ENCODE measurements around the gene KRTAP17-1.

KRTAP17-1 gene

GRCh38 chr17:41311111-41311510 is 4.4 kb downstream of the KRTAP17-1 start:
- Histone ChIP-seq H3K27ac (ENCODE audit: low read length) (no peak overlapping the region), H3K27me3 (ENCODE audit: control insufficient read depth, insufficient read depth, low read length) (no peaks in the 10 kb centered on the region)

GRCh38 chr17:41308918-41309359 is 6.6 kb downstream of the KRTAP17-1 start, which contains the start of gene KRTAP16-1:
KRTAP16-1 (minus strand) TSS chr17:41309309; CDS start chr17:41309253, 56 bp downstream.
- Histone ChIP-seq H3K4me3 (ENCODE audit: low read length) (no peak within 1 kb of the TSS), H3K27me3 (ENCODE audit: control insufficient read depth, insufficient read depth, low read length) (no peaks in the 10 kb centered on the region)

More at GRCh38 chr17:41311111-41311510, 4.4 kb downstream of the KRTAP17-1 start:
- Histone ChIP-seq H3K4me3 (ENCODE audit: low read length) (no peak overlapping the region), H3K9me3 (ENCODE audit: control insufficient read depth, low read depth, low read length) (no peaks in the 10 kb centered on the region), H3K9ac (ENCODE audit: low read length) (no peak overlapping the region), H3K36me3 (ENCODE audit: control insufficient read depth, low read depth, low read length) (no peaks in the 10 kb centered on the region), H3K4me1 (ENCODE audit: control insufficient read depth, low read depth, low read length) (no peaks in the 10 kb centered on the region)

GRCh38 chr17:41308251-41308917 is 7.1 kb downstream of the KRTAP17-1 start:
- no peak overlapping the region for H3K9ac ChIP-seq (ENCODE audit: low read length)

More at GRCh38 chr17:41308918-41309359, 6.6 kb downstream of the KRTAP17-1 start, which contains the start of gene KRTAP16-1:
- no peak within 1 kb of the TSS for H3K9ac ChIP-seq (ENCODE audit: low read length)
- H3K27ac ChIP-seq (ENCODE audit: low read length) = no peak within 1 kb of the TSS
- H3K9me3 ChIP-seq (ENCODE audit: control insufficient read depth, low read depth, low read length) = no peaks in the 10 kb centered on the region
- no peaks in the 10 kb centered on the region for H3K4me1 ChIP-seq (ENCODE audit: control insufficient read depth, low read depth, low read length)
- no peaks in the 10 kb centered on the region for H3K36me3 ChIP-seq (ENCODE audit: control insufficient read depth, low read depth, low read length)

DNA sequence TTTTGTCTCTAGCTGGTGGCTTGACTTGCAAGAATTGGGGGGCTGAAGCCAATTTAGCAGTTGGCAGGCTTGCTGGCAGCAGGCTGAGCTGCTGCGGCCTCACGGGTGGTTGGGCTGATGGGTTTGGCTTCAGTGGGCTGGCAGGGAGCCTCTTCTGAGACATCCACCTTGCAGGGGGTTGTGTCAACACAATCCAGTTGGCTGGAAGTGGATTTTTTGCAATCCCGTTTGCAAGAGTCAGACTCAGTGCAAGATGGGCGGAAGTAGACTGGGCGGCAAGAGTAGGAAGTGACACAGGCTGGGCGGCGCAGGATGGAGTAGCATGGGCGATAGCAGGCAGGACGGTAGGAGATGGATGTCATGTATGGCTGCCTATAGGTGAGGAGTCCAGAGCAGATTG is 7.9 kb downstream of the KRTAP17-1 start:
- no peak overlapping the region for H3K27ac ChIP-seq (ENCODE audit: low read length)

More at GRCh38 chr17:41308251-41308917, 7.1 kb downstream of the KRTAP17-1 start:
- Histone ChIP-seq H3K4me3 (ENCODE audit: low read length) (no peak overlapping the region), H3K27me3 (ENCODE audit: control insufficient read depth, insufficient read depth, low read length) (no peaks in the 10 kb centered on the region), H3K27ac (ENCODE audit: low read length) (no peak overlapping the region), H3K9me3 (ENCODE audit: control insufficient read depth, low read depth, low read length) (no peaks in the 10 kb centered on the region), H3K36me3 (ENCODE audit: control insufficient read depth, low read depth, low read length) (no peaks in the 10 kb centered on the region), H3K4me1 (ENCODE audit: control insufficient read depth, low read depth, low read length) (no peaks in the 10 kb centered on the region)

GRCh38 chr17:41304091-41304490 is 11.4 kb downstream of the KRTAP17-1 start:
- Histone ChIP-seq H3K27me3 (ENCODE audit: control insufficient read depth, insufficient read depth, low read length) (no peaks in the 10 kb centered on the region), H3K4me3 (ENCODE audit: low read length) (no peak overlapping the region), H3K9ac (ENCODE audit: low read length) (no peak overlapping the region), H3K36me3 (ENCODE audit: control insufficient read depth, low read depth, low read length) (no peaks in the 10 kb centered on the region), H3K27ac (ENCODE audit: low read length) (no peak overlapping the region), H3K9me3 (ENCODE audit: control insufficient read depth, low read depth, low read length) (no peaks in the 10 kb centered on the region), H3K4me1 (ENCODE audit: control insufficient read depth, low read depth, low read length) (no peaks in the 10 kb centered on the region)

More for the DNA sequence above, 7.9 kb downstream of the KRTAP17-1 start:
- no peaks in the 10 kb centered on the region for H3K9me3 ChIP-seq (ENCODE audit: control insufficient read depth, low read depth, low read length)
- H3K9ac ChIP-seq (ENCODE audit: low read length) = no peak overlapping the region
- H3K4me3 ChIP-seq (ENCODE audit: low read length) = no peak overlapping the region
- no peaks in the 10 kb centered on the region for H3K4me1 ChIP-seq (ENCODE audit: control insufficient read depth, low read depth, low read length)
- no peaks in the 10 kb centered on the region for H3K27me3 ChIP-seq (ENCODE audit: control insufficient read depth, insufficient read depth, low read length)
- H3K36me3 ChIP-seq (ENCODE audit: control insufficient read depth, low read depth, low read length) = no peaks in the 10 kb centered on the region

DNA sequence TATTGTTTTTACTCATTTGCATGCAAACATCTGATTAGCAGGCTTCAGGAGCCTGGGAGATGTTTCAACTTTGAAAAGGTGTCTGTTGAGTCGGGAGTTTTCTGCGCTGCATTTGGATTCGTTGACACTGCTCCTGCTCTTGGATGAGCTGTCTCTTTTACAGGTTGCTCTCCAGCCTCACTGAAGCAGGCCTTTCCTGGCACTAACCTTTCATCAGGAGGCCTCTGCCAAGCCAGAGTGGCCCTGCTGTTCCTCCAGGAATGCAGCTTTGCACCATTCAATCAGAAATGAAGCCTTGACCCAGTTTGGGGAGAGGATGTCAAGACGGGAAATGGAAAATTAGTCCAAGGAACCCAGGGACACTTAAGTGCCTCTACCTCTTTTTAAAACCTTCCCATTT is 12.5 kb downstream of the KRTAP17-1 start:
- Histone ChIP-seq H3K36me3 (ENCODE audit: control insufficient read depth, low read depth, low read length) (no peaks in the 10 kb centered on the region), H3K27me3 (ENCODE audit: control insufficient read depth, insufficient read depth, low read length) (no peaks in the 10 kb centered on the region), H3K9ac (ENCODE audit: low read length) (no peak overlapping the region), H3K27ac (ENCODE audit: low read length) (no peak overlapping the region), H3K4me1 (ENCODE audit: control insufficient read depth, low read depth, low read length) (no peaks in the 10 kb centered on the region), H3K9me3 (ENCODE audit: control insufficient read depth, low read depth, low read length) (no peaks in the 10 kb centered on the region), H3K4me3 (ENCODE audit: low read length) (no peak overlapping the region)

GRCh38 chr17:41301916-41302901 is 13.3 kb downstream of the KRTAP17-1 start, which contains the start of gene KRTAP29-1:
KRTAP29-1 (minus strand) TSS chr17:41302851; CDS start chr17:41302851, 0 bp downstream.
- Histone ChIP-seq H3K27me3 (ENCODE audit: control insufficient read depth, insufficient read depth, low read length) (no peaks in the 10 kb centered on the region), H3K9ac (ENCODE audit: low read length) (no peak within 1 kb of the TSS), H3K4me3 (ENCODE audit: low read length) (no peak within 1 kb of the TSS), H3K27ac (ENCODE audit: low read length) (no peak within 1 kb of the TSS), H3K9me3 (ENCODE audit: control insufficient read depth, low read depth, low read length) (no peaks in the 10 kb centered on the region), H3K4me1 (ENCODE audit: control insufficient read depth, low read depth, low read length) (no peaks in the 10 kb centered on the region), H3K36me3 (ENCODE audit: control insufficient read depth, low read depth, low read length) (no peaks in the 10 kb centered on the region)

GRCh38 chr17:41301204-41301790 is 14.2 kb downstream of the KRTAP17-1 start:
- H3K4me3 ChIP-seq (ENCODE audit: low read length) = no peak overlapping the region
- no peak overlapping the region for H3K27ac ChIP-seq (ENCODE audit: low read length)
- H3K27me3 ChIP-seq (ENCODE audit: control insufficient read depth, insufficient read depth, low read length) = no peaks in the 10 kb centered on the region
- H3K36me3 ChIP-seq (ENCODE audit: control insufficient read depth, low read depth, low read length) = no peaks in the 10 kb centered on the region
- H3K9ac ChIP-seq (ENCODE audit: low read length) = no peak overlapping the region
- H3K4me1 ChIP-seq (ENCODE audit: control insufficient read depth, low read depth, low read length) = no peaks in the 10 kb centered on the region
- no peaks in the 10 kb centered on the region for H3K9me3 ChIP-seq (ENCODE audit: control insufficient read depth, low read depth, low read length)

DNA sequence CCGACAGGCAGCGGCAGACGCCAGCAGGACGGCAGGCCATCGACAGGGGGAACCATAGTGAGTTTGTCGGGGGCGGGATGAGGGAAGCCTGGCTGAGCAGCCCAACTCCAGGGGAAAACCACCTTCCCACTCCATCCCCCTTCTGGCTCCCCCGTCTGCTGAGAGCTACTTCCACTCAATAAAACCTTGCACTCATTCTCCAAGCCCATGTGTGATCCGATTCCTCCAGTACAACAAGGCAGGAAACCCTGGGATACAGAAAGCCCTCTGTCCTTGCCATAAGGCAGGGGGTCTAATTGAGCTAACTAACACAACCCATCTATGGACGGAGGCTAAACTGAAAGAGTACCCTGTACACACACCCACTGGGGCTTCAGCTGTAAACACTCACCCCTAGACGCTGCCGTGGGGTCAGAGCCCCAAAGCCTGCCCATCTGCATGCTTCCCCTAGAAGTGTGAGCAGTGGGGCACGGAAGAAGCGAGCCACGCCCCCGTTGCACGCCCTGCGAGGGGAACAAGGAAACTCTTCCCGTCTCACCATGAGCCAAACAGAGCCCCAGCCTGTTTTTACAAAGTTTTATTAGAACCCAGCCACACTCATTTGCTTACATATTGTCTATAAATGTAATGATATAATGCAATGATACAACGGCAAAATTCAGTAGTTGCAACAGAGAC is 16.9 kb downstream of the KRTAP17-1 start:
- Histone ChIP-seq H3K36me3 (ENCODE audit: control insufficient read depth, low read depth, low read length) (no peaks in the 10 kb centered on the region), H3K9ac (ENCODE audit: low read length) (no peak overlapping the region), H3K9me3 (ENCODE audit: control insufficient read depth, low read depth, low read length) (no peaks in the 10 kb centered on the region), H3K4me1 (ENCODE audit: control insufficient read depth, low read depth, low read length) (no peaks in the 10 kb centered on the region), H3K27me3 (ENCODE audit: control insufficient read depth, insufficient read depth, low read length) (no peaks in the 10 kb centered on the region), H3K4me3 (ENCODE audit: low read length) (no peak overlapping the region), H3K27ac (ENCODE audit: low read length) (no peak overlapping the region)

GRCh38 chr17:41296846-41297245 is 18.7 kb downstream of the KRTAP17-1 start:
- H3K4me3 ChIP-seq (ENCODE audit: low read length) = no peak overlapping the region
- H3K36me3 ChIP-seq (ENCODE audit: control insufficient read depth, low read depth, low read length) = no peaks in the 10 kb centered on the region
- H3K4me1 ChIP-seq (ENCODE audit: control insufficient read depth, low read depth, low read length) = no peaks in the 10 kb centered on the region
- no peaks in the 10 kb centered on the region for H3K9me3 ChIP-seq (ENCODE audit: control insufficient read depth, low read depth, low read length)
- H3K27ac ChIP-seq (ENCODE audit: low read length) = no peak overlapping the region
- H3K27me3 ChIP-seq (ENCODE audit: control insufficient read depth, insufficient read depth, low read length) = no peaks in the 10 kb centered on the region
- no peak overlapping the region for H3K9ac ChIP-seq (ENCODE audit: low read length)

DNA sequence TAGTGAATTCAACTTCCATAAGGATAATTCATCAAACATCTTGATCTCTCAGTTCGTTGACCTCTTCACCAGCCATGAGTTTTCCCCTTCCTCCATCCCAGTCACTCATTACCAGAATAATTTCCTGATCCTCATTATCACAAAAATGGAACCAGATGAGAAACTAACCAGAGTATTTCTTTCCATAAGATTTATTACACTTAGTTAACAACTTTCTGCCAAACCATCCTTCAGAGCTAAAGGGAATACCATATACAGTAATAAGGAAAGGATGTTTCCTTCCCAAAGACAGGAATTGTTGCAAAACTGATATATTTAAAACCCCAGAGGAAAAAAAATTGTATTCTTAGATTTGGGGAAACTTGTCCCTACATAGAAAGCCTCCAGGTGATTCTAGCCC is 21.5 kb downstream of the KRTAP17-1 start:
- no peaks in the 10 kb centered on the region for H3K9me3 ChIP-seq (ENCODE audit: control insufficient read depth, low read depth, low read length)
- no peak overlapping the region for H3K4me3 ChIP-seq (ENCODE audit: low read length)
- no peak overlapping the region for H3K9ac ChIP-seq (ENCODE audit: low read length)
- H3K27me3 ChIP-seq (ENCODE audit: control insufficient read depth, insufficient read depth, low read length) = no peaks in the 10 kb centered on the region
- no peaks in the 10 kb centered on the region for H3K4me1 ChIP-seq (ENCODE audit: control insufficient read depth, low read depth, low read length)
- H3K36me3 ChIP-seq (ENCODE audit: control insufficient read depth, low read depth, low read length) = no peaks in the 10 kb centered on the region
- H3K27ac ChIP-seq (ENCODE audit: low read length) = no peak overlapping the region

Data from iPS-18a (cell line).